ENCODE results near the gene RRP15.

GRCh38 chr1:218275823-218276222 lies 9.3 kb upstream of the RRP15 start:
- TF ChIP-seq CTCF (IDR thresholded peaks at IDR 0.05) (no peak), EZH2 (IDR thresholded peaks at IDR 0.05) (no peak)

Measured in neural progenitor cell (in vitro differentiated cells).